ENCODE data around the gene CEP170B. TPM values are rescaled to one million over a fixed set of nuclear protein-coding genes. Genes with fewer than 3 reads are reported as not detected.
A peak's percentile ranks its signal among the peaks of the same experiment; 100 is the strongest.
"Not testable (repeated sequence)": the region's sequence is repeated elsewhere in the genome, so short reads cannot be mapped to it uniquely, and the experiment has no call there.

Gene CEP170B
- 38.3 TPM for total RNA-seq
- long read RNA-seq, partial matches to known transcripts = 3 of 15 reads
- long read RNA-seq, other reads (novel, unspliced or antisense) = 12 of 15 reads

GRCh38 chr14:104865081-104865630, at the start of gene CEP170B:
CEP170B (plus strand) TSS chr14:104865268; CDS start chr14:104868451, 3,183 bp downstream.
- DNase-seq (ENCODE audit: low spot score) = no peak

- DNase-seq (ENCODE audit: low spot score) = no peak
These were observed 48.5 kb upstream of the CEP170B start for GRCh38 chr14:104816616-104816884.

DNA sequence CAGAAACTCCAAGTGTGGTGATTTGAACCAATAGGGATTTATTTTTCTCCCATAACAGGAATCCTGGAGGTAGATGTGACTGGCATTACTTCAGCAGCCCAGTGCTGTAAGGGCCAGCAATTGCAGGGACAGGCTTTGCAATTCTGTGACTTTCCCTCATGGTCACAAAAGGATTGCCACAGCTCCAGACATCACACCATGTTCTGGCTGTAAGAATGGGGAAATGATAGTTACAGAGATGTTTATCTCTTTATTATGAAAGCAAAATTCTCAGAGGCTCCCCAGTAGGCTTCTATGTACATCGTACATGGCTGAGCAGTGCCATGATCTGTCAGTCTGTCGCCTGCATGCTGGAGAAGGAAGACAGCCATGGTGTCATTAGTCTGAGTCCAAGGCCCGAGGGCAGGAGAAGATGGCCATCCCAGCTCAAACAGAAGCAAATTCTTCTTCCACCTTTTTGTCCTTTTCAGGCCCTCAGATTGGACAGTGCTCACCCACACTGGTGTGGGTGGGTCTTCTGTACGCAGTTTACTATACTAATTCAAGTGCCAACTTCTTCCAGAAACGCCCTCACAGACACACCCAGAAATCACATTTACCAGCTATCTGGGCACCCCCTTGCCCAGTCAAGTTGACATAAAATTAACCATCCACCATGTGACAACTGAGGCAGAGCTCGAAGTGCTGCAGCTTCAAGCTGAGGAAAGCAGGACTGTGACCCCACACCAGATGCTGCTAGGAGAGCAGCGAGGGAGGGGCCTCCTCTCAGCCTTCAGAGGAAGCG, 46.9 kb upstream of the CEP170B start:
- peak; percentile 35 for DNase-seq (ENCODE audit: low spot score)

DNA sequence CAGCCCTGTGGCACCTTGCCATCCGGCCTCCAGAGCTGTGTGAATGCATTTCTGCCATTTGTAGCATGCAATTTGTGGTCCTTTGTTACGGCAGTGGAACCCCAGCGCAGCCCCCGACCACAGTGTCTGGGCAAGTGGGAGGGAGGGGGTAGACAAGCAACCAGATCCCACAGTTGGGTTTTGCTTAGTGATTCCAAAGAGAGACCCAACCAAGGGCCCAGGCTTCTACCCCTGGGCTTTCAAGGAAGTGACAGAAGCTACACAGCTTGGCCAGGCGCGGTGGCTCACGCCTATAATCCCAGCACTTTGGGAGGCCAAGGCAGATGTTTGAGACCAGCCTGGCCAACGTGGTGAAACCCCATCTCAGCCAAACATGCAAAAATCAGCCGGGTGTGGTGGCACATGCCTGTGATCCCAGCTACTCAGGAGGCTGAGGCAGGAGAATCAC, 46.3 kb upstream of the CEP170B start:
- peak; percentile 71 for DNase-seq (ENCODE audit: low spot score)

DNA sequence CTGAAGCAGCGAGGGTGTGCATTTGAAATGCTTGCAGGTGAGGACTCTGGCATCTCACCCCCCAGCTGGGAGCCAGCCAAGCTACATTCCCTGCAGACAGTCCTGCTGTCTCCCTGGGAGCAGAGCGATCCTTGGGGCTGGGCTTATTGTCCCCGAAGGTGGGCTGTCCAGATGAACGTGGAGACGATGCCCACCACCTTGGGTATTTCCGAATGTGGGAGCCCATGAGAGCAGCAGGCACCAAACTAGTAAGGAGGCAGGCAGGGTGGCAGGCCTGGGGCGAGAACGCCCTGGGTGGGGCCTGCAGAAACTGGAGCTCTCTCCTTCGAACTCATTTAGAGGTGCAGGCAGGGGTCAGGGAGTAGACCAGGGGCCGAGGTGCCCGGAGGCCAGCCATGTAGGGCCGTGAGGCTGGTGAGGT, 45.7 kb upstream of the CEP170B start:
- peak; percentile 77 for DNase-seq (ENCODE audit: low spot score)

GRCh38 chr14:104820669-104821228, 44.3 kb upstream of the CEP170B start:
- peak; percentile 89 for DNase-seq (ENCODE audit: low spot score)

DNA sequence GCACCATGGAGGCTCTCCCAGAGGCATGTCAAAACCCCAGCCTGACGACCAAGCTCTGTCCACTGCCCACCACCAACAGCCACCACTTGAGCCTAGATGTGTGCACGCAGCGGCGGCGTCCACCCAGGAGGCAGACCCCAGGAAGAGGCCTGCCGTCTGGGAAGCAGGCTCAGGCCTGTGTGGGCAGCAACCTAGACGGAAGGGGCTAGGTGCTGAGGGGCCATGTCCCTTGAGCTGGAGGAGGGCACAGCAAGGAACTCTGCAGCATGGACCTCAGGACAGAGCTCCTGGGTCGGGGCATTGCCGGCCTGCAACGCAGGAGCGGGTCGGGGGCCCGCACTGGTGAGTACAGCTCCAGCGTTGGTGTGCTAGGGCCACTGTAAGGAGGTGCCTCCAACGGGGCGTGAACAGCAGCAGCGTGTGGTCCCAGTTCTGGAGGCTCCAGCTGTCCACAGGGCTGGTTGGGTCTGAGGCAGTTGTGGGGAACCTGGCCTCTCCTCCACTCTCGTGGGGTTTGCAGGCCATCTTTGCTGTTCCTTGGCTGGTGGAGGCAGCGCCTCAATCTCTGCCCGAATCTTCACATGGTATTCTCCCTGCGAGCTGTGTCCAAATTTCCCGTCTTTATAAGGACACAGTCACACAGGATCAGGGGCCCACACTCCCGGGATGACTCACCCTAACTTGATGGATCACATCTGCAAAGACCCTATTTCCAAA, 43.7 kb upstream of the CEP170B start:
- DNase-seq (ENCODE audit: low spot score) = peak; percentile 68

- peak; percentile 82 for DNase-seq (ENCODE audit: low spot score)
These were observed 43.0 kb upstream of the CEP170B start for GRCh38 chr14:104821971-104822608.

- DNase-seq (ENCODE audit: low spot score) = no peak
These were observed 42.0 kb upstream of the CEP170B start for GRCh38 chr14:104822821-104823615.

DNA sequence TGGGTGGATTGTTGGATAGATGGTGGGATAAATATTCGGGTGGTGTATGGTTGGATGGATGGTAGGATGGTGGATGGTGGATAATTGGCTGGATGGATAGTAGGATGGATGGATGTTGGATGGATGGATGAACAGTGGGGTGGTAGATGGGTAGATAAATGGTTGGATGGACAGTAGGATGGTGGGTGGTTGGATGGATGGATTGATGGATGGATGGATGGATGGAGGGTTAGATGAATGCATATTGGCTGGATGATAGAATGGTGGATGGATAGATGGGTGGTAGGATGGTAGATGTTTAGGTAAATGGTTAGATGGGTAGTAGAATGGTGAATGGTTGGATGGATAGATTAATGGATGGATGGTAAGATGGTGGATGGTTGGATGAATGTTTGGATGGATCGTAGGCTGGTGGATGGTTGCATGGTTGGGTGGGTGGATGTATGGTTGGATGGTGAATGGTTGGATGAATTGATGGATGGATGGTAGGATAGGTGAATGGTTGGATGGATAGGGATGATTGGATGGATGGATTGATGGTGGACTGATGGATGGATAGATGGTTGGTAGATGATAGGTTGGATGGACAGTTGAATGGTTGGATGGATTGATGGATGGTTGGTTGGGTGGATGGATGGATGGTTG, 40.6 kb upstream of the CEP170B start:
- DNase-seq (ENCODE audit: low spot score) = no peak

GRCh38 chr14:104826189-104826860, 38.7 kb upstream of the CEP170B start:
- peak; percentile 99 for DNase-seq (ENCODE audit: low spot score)

- DNase-seq (ENCODE audit: low spot score) = no peak
These were observed 38.2 kb upstream of the CEP170B start for GRCh38 chr14:104826861-104827176.

DNA sequence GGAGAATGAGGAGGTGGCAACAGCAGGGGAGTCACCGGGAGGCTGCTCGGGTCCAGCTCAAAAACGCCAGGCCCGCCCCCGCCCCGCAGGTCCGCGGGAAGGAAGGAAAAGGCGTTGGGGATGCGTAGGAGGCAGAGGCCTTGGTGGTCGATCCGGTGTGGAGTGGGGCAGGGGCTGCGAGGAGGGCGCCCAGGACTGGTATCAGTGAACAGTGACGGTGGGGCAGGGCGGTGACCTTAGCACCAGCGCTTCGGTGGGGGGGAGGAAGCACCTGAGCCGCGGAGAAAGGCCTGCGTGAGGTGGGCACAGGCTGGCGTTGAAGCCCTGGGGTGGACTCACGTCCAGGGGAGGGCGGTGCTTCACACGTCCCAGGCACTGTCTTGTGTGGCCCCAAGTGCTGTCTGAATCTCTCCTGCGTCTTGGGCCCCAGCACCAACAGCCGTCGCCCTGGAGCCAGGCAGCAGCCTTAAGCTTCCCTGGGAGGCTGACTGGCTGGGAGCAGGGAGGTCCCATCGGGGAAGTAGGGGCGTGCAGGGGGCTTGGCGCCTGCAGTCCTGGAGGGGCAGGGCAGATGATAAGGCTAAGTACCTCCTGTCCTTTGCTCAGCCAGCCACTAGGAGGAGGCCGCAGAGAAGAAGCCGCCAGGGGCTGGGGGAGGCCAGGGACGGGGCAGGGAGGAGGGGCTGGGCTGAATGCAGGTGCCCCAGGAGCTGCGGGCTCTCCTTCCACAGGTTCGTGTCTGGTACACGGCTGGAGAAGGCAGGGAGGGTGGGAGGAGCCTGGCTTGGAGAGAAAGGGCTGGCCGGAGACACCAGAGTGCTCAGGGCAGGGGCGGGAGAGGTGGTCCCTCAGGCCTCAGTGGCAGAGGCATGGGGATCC, 37.7 kb upstream of the CEP170B start:
- DNase-seq (ENCODE audit: low spot score) = no peak

- no peak for DNase-seq (ENCODE audit: low spot score)
These were observed 34.3 kb upstream of the CEP170B start for GRCh38 chr14:104830781-104831180.

DNA sequence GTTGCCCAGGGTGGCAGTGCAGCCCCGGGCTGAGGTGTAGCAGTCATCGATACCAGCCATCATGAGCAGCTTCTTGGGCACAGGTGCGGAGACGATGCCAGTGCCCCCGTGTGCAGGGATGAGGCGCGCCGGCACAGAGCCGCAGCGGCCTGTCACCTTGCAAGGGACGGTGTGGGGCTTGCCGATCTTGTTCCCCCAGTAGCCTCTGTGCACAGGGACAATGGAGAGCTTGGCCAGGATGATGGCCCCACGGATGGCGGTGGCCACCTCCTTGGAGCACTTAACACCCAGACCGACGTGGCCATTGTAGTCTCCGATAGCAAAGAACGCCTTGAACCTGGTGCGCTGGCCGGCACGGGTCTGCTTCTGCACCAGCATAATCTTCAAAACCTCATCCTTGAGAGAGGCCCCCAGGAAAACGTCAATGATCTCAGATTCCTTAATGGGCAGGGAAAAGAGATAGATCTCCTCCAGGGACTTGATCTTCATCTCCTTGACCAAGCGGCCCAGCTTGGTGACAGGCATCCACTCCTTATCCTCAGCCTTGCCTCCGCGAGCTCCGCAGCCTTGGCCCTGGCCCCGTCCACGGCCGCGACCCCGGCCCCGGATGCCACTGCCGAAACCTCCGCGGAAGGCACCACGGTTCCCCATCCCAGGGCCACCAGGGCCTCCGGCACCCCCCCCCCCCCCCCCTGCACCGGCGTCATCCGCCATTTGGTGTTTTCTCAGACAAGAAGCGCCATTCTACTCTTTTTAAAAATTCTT, 28.7 kb upstream of the CEP170B start:
- not testable (repeated sequence) for DNase-seq (ENCODE audit: low spot score)

- no peak for DNase-seq (ENCODE audit: low spot score)
These were observed 23.3 kb upstream of the CEP170B start for GRCh38 chr14:104841730-104842129.

DNA sequence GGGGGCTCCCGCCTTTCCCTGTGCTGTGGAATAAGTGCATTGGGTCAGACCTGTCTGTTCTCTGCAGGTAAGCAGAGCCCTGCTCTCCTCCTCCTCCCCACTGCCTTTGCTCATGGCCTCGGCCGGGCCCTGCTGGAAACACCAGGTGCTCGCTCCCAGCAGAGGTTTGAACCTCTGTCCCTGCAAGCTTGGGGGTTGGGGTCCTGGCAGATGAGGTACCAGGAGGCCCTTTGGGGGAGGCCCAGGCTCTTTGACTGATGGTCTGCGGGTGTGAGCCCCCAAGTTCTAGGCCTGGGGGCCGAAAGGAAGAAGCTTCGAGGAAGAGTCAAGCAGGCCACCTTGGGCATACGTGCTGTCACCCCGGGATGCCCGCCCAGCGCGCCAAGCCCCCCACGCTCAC, 22.1 kb upstream of the CEP170B start:
- DNase-seq (ENCODE audit: low spot score) = no peak

Data from mesenteric fat pad (tissue), 1 donor.